Dermis microvascular lymphatic vessel endothelial cell (primary cell): ENCODE data around the gene PLCB1. TPM values are rescaled to one million over a fixed set of nuclear protein-coding genes. Genes with fewer than 3 reads are reported as not detected.
A peak's percentile ranks its signal among the peaks of the same experiment; 100 is the strongest.

Source experiments
- DNase-seq, 2 donors: peaks; one replicate each; pipeline versions ENCODE4 v3.0.0 to v3.0.0-alpha.2; 2010; ENCODE audit warnings: low read depth in 2 of 2
- total RNA-seq: library from RNA; depleted of rRNA; stranded (reverse); fragments of >200 nt; gene quantifications from 2 replicates; pipeline ENCODE4 v1.2.1, GENCODE V29; 2014

PLCB1 gene
- total RNA-seq, 1 donor from 2014 or later: 13.1 TPM

GRCh38 chr20:8490076-8490830 is 358.2 kb downstream of the PLCB1 start:
- no peak for DNase-seq

DNA sequence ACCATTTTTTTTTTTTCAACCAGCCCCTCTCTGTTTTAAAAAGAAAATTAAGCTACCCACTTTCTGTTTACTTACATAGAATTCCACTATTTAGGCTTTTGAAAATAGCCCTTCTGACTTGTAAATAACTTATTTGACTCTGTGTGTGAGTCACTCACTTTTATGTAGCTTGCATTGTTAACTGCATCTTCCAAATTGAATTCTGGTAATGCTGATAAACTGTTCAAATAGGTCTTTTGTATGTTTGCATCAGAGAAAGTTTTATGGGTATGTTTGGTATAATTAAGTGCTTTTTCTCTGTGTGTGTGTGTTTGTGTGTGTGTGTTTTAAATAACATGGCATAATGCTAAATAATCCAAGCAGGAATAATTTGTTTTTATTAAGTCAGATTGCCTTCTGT is 360.1 kb downstream of the PLCB1 start:
- no peak for DNase-seq

GRCh38 chr20:8498571-8498970 is 366.5 kb downstream of the PLCB1 start:
- no peak for DNase-seq

- DNase-seq: no peak
Measured at GRCh38 chr20:8504030-8504429, 372.0 kb downstream of the PLCB1 start.

DNA sequence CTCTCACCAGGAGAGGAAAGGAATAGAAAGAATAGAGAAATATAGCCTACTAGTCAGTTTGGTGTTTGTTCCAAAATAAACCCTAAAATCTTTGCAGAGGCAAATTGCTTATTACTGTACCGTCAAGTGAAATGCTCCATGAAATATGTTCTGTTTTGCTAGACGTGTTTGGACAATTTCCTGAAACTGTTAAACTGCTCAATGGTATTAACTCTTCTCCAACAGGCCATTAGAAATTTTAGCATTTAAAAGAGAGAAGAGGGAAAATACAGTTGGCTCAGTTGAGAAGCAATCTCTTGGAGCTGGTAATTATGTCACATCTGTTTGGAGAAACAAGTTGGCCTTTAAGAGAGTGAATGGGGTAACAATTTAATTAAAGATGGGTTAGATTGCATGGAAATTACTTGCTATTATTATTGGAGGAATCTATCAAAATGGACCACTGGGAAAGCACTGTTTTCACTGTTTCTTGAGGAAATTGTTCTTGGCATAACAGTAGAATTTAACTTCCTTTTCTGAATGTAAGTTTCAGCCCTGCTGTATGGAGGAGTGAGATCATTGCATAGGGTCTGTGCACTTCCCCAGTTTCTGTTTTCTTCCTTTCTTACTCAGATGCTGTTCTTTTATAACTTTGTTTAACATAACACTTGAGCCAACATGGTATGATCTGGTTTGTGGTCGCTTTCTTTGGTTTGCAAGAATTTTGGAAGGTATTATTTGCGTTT is 373.6 kb downstream of the PLCB1 start:
- peak in 1 of 2 donors; percentile 65 for DNase-seq

DNA sequence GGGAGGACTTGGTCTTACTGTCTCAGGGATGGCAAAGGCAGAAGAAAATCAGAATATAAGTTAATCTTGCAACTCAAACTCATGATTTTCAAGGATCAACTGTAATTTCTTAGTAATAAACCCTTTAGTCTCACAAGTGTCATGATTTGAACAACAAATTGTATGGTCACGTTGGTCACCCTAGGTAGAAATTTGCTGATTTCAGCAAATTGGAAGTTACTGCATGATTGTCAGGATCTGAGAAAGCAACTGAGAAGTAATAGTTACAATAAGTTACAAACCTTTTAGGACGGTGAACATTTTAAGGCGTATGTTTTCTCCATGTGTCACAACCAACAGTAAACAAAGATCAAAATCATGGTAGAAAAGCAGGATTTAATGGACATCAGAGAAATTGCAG is 375.2 kb downstream of the PLCB1 start:
- no peak for DNase-seq

DNA sequence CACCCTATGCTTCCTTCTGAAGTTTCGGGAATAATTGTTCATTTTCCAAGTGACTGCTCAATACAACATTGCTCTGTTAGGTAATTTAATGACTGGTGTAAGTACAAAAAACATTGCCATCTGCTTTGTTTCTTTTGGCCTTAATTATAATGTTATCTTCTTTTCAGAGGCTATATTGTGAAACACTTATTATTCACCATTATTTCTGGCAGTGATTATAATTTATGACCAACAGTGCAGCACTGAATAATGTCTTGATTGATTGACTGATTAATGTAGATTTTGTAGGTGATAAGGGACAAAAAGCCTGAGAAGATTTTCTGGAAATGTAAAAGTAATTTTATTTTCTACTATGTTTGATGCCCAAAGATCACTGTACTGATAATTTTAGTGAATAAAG is 377.7 kb downstream of the PLCB1 start:
- peak; percentile 33 to 49 for DNase-seq

DNA sequence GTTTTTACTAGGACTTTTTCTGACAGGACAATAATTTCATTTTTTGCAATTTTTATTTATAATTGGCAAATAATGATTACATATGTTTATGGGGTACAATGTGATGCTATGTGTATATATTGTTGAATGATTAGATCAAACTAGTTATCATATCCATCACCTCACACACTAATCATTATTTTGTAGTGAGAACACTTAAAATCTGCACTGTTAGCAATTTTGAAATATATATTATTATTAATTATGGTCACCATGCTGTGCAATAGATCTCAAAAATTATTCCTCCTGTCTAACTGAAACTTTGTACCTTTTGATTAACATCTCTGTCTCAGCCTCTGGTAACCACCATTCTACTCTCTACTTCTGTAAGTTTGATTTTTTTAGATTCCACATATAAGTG is 378.7 kb downstream of the PLCB1 start:
- DNase-seq: no peak

DNA sequence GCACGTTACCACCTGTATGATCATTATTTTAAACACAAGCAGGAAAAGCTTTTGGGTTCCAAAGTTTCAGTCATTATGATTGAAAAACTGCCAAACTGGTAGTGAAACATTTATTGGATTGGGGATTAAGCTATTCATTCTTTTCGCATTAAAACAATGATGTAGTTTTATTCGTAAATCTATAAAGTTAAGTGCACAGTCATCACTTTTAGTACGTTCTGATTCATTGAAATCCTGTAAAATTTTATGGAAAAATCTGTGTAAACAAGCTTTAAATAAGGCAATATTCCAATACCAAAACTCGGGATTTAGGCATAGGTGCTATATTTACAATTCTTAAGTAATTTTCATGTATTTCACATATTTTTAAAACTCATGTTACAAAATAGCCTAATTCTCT is 379.9 kb downstream of the PLCB1 start:
- no peak for DNase-seq

GRCh38 chr20:8515810-8516435 is 383.9 kb downstream of the PLCB1 start:
- DNase-seq: no peak

DNA sequence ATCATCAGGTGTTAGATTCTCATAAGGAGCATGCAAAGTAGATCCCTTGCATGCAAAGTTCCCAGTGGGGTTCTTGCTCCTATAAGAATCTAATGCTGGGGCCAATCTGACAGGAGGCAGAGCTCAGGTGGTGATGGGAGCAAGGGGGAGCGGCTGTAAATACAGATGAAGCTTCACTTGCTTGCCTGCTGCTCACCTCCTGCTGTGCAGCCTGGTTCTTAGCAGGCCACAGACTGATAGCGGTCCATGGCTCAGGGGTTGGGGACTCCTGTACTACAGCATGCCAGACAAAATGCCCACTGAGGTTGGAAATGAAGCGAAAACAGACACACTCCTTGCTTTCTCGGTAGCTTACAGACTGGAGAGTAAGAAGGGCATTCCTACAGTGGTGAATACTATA is 386.8 kb downstream of the PLCB1 start:
- no peak for DNase-seq

- no peak for DNase-seq
Measured at GRCh38 chr20:8519887-8520286, 387.8 kb downstream of the PLCB1 start.

DNA sequence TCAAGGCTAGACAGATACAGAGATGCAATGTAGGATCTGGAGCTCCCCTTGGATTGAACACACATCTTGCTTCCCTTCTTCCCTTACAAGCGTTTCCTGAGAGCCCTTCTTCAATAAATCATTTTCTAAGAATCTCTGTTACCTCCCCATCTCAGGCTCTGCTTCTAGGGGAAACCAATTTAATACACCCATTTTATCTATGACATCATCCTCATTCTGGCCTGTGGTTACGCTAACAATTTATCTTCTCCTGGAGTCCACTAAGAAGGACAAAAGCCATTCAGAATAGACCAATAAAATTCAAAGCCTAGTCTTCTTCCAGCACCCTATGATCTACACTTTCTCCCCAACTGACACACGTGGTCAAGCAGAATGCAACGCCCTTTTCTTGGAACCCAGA is 390.1 kb downstream of the PLCB1 start:
- no peak for DNase-seq

DNA sequence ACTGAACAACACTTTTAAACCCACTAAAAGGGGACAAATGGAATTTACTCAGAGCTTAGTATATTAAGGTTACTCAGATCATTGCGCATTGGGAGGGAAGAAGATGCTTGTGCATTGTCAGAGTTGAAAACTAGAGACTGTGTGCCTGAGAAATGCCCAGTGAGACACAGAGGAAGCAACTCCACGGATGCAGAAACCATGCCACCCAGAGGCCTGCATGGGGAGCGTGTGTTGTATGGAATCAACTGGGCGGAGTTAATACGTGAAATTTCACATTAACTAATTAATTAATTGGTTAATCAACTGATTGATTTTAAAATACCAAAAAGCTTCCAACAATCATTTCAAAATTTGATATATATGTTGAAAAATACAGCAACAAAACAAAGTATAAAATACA is 391.6 kb downstream of the PLCB1 start:
- no peak for DNase-seq

GRCh38 chr20:8524101-8525016 is 392.3 kb downstream of the PLCB1 start:
- no peak for DNase-seq

DNA sequence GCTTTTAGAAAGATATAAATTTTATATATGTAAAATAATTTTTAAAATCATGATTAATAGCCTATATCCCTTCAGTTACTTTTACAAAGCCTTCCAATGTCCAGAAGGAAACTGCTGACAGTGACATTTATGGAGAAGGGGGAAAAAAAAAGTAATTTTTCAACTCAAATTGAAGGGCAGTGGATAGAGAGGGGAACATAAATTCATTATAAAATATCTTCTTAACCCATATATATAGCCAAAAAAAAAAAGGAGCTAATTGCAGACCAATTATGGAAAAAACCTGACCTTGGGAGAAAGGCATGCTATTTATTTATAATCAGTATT is 392.9 kb downstream of the PLCB1 start:
- no peak for DNase-seq

- DNase-seq: no peak
Measured at GRCh38 chr20:8526610-8527009, 394.5 kb downstream of the PLCB1 start.

DNA sequence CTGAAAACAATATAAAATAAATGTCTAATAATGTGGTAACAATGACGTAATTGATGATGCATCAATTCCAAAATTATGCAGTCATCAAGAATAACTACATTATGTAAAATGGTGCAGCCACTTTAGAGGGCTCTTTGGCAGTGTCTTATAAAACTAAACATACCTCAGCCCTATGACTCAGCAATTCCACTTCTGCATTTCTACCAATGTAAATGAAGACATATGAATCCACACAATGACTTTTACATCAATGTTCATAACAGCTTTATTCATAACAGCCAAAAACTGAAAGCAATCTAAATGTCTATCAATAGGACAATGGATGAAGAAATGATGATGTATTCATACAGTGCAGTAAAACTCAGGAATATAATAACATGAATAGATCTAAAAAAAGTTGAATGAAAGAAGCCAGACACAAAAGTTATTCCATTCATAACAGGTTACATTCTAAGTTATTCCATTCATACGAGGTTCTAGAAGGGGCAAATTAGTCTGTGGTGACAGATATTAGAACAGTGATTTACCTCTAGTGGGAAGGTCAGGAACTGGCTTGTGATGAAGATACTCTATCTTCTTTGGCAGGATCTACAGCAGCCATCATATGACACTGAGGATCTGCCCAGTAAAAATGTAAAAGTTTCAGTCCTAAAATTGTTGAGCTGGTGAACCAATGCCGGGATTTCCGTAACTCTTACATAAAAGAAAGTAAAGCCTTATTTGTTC is 396.1 kb downstream of the PLCB1 start:
- DNase-seq: peak in 1 of 2 donors; percentile 72

DNA sequence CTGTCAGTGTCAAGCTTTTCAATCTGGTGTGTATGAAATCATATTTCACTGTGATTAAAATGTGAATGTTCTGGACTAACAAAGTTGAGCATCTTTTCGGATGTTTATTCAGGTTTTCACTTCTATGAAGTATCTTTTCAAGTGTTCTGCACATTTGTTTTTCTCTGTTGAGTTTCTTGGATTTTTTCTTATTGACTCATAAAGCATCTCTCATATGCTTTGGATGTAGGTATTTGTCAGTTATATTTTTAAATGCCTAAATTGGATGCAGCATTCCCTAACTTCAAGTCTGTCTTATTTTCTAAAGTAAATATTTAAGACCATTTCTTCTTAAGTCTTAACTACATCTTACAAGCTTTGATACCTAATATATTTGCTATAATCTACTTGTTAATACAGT is 398.0 kb downstream of the PLCB1 start:
- no peak for DNase-seq

DNA sequence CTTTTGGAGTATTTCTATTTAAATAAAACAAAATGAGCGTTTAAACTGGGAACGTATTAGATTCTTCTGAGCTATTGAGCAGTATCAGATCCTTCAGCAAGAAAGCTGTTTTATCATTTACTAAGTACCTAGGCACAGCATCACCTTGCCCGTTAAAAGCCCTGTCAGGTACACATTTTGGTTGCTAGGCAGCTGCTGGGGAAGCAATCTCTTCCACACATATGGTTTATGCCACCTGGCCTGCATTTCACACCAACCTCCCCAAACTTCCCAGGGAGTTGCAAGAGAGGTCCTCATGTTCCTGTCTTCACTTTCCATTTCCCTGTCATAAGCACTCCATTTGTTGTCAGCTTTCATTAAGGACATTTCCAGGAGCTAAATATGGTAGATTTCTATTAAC is 400.1 kb downstream of the PLCB1 start:
- DNase-seq: no peak
